ENCODE results near the gene EXT2.

DNA sequence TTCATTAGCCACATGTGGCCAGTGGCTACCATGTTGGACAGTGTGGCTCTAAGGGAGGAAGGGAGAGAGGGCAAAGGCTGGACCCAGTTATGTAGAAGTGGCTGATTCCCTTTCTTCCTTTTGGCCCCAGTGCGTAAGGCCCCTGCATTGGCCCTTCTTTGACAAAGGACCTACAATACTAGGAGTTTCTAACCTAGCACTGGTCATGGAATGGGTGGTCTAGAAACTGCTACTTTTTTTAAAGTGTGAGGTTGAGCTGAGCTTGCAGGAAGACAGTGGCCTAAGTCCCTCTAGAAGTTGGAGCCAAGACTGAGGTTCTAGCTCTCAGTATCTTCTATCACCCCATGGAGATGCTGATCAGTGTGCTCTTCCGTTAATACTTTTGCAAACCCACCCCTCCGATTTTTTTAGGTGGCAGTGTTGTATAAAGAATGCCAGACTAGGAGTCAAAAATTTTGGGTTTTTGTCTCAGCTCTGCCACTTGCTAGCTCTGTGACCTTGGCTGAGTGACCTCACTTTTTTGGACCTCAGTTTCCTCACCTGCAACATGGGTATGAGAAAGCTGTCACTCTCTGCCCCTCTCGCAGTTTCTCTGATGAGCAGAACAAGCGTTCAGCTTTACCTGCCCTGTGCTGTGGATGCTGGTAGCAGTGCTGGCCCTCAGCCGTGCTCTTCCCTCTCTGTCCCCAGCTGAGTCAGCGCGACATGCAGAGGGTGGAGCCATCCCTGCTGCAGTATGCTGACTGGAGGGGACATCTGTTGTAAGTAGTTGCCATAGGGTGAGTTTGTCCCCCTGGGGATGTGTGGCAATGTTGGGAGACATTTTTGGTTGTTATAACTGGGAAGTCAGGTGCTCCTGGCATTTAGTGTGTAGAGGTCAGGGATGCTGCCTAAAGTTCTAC lies 22.5 kb upstream of the EXT2 start:
- TF ChIP-seq, protein P1, sequence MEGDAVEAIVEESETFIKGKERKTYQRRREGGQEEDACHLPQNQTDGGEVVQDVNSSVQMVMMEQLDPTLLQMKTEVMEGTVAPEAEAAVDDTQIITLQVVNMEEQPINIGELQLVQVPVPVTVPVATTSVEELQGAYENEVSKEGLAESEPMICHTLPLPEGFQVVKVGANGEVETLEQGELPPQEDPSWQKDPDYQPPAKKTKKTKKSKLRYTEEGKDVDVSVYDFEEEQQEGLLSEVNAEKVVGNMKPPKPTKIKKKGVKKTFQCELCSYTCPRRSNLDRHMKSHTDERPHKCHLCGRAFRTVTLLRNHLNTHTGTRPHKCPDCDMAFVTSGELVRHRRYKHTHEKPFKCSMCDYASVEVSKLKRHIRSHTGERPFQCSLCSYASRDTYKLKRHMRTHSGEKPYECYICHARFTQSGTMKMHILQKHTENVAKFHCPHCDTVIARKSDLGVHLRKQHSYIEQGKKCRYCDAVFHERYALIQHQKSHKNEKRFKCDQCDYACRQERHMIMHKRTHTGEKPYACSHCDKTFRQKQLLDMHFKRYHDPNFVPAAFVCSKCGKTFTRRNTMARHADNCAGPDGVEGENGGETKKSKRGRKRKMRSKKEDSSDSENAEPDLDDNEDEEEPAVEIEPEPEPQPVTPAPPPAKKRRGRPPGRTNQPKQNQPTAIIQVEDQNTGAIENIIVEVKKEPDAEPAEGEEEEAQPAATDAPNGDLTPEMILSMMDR (IDR thresholded peaks at IDR 0.05): no peak
- TF ChIP-seq ZFX (IDR thresholded peaks at IDR 0.05; ENCODE audit: borderline replicate concordance): no peak

All from 22Rv1 (cell line).